Stimulated activated CD8-positive, alpha-beta memory T cell treated with anti-CD3 and anti-CD28 coated beads, Interleukin-15, amount 100 ng/mL, for 24 hours (primary cell): Measurements from ENCODE around the gene MXI1.
A peak's percentile ranks its signal among the peaks of the same experiment; 100 is the strongest.

Source experiments
- DNase-seq: peaks from one replicate; pipeline ENCODE4 v3.0.0-alpha.2; 2020; ENCODE audit warnings: low read depth

The MXI1 gene

DNA sequence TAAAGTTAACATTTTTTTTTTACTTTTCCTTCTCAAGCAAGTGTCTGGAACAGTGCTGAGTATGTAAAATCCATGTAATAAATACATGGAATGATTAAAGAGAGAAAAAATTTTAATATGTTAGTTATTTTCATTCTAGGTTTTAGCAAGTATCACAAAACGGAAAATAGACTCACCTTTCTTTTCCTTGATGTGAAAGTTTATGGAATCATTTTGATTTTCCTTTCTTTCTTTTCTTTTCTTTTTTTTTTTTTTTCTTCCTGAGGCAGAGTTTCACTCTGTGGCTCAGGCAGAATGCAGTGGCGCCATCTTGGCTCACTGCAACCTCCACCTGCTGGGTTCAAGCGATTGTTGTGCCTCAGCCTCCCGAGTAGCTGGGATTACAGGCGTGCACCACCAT lies 69.2 kb downstream of the MXI1 start:
- DNase-seq = no peak

DNA sequence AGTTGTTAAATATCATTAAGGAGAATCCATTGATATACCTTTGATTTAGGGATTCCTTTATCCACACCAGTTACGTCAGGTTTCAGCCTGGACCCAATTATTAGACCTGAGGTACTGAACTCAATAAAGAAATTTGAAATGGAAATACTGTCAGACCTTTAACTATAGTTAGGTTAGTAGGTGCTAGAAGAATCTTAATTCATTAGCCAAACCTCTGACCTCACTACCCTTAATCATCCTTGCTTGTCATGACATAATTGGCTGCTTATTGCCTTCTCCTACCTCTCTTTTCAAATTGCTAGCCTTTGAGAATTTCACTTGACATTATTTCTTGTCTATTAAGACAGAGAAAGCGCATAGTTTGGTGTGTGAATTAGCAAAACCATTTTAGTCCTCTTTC lies 70.2 kb downstream of the MXI1 start:
- DNase-seq = no peak

DNA sequence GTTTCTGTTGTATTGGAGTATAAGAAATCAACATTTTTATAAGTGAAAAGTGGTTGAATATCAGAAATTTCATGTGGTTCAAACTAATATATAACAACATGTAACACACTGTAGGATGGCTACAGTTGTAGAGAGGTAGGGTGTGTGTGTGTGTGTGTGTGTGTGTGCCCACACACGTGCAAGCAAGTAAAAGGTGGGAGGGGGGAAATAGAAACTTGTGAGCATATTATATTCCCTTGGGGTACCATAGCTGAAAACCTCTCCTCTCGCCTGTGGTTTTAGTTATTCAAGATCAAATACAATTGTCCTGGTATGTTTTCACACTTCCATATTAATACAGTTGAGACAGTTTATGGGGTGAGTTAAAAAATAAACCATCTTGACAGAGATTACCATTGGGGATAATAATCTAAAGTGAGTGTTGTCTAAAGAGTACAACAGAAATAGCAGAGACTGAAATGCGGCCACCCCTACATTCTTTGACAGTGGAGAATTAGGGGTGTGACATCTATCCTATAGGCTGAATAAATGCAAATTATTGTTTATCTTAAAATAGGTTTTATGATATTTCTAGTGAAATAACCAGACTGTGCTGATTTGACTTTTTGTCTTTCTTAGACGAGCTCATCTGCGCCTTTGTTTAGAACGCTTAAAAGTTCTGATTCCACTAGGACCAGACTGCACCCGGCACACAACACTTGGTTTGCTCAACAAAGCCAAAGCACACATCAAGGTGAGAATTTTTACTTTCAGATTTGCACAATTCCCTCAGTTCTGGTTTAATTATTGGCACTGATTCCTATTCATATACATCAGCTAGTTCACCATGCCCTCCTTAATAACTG lies 71.4 kb downstream of the MXI1 start:
- no peak for DNase-seq

DNA sequence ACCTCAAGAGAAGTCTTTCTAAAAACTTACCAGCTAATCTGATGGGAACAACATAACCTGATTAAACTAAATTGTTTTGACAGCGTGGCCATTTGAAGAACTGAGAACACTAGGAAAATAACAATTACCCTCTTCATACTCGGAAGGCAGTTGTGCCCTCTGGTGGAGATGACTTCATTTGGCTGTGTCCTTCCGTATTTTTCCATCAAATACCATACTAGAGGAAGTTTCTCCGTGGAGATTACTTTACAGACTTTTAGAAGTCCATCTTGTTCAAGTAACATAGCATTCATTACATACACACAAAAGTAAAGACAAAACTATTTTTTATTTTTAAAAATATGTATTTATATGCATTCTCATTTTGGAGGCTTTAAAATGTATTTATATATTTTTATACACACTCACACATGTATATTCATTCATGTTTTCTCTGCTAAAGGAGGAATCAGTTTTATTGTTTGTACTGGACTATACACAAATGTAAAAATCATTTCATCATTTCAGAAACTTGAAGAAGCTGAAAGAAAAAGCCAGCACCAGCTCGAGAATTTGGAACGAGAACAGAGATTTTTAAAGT lies 72.1 kb downstream of the MXI1 start:
- DNase-seq = no peak

DNA sequence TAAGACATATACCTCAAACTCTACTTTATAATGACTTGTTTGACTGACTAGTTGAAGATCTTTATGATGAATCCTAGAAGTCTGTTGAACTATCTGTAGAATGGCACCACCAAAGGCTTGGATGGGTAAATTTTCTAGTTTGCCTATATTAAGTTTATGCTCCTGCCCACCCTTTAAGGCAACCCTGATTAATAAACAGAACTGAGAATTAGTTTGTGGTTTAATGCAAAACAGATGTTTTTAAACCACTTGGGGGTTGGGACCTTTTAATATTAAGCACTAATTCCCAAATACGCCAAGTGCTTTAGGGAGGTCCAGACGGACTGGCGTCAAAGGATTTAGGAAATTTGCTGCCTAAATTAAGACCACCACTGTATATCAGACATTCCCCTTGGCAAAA lies 76.9 kb downstream of the MXI1 start:
- no peak for DNase-seq

DNA sequence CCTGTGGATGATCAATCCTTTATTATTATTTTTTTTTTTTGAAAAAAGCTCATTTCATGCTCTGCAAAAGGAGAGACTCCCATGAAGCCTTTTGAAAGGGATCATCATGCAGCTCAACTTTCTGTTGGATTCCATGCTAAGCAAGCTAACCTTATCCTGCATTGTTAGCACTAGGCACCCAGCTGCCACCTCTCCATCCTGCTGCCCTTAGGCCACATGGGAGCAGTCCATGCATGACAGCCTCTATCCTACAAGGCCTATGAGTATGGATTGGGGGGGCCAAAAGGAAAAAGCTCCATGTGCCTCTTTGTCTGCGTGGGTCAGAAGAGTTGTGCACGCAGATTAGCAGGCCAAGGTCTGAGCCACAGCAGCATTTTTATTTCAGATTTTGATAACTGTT lies 78.1 kb downstream of the MXI1 start:
- no peak for DNase-seq

DNA sequence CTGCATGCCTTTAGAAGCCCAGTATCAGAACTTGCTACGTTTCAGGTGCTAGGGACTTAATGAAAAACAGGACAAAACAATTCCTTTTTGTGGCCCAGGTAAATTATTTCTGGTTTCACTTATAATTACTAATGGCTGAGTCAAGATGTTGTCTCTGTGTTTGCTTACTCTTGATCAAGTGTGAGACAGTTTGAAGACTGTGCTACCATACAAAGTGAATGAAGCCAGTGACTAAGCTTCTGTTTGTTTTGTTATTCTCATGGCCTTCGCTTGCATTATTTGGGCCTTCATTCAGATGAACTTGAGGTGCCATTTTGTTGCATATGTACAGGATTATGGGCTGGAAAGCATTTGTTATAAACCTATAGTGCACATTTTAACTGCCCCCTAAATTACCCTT lies 79.4 kb downstream of the MXI1 start:
- no peak for DNase-seq

DNA sequence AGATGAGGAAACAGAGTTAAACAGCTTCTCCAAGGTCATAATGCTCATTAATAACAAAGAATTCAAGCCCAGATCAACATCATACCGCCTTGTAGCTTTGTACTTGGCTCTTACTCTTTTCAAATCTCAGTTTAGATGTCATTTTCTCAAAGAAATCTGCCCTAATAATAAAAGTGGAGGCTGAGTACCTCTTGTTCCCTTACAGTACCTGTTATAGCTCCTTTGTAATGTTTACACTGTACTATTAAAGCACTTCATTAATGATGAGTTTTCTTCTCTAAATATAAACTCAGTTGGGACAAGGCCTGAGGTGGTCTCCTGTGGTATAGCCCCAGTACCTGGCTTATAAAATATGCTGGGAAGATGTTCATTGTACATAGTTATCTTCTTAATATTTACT lies 89.6 kb downstream of the MXI1 start:
- no peak for DNase-seq

DNA sequence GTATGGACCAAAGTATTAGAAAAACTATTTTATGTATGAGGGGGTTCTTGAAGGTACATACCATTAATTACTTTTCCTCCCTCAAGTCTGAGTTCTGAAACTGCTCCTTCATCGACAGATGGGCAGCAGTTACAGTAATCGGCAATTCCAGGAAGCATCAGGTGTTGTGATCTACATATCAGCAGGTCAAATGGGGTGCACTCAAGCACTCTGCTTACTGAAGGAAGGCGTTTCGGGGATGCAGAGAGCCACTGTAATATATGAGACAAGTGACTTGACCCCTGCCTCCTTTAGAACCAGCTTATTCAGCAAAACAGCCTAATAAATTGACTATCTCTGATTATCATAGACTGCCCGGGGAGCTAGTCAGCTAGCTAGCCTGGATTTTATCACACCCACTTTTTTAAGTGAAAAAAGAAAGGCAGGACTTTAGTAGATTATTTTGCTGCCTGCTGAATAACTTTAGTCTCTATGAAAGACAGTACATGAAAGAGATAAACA lies 93.1 kb downstream of the MXI1 start:
- no peak for DNase-seq

DNA sequence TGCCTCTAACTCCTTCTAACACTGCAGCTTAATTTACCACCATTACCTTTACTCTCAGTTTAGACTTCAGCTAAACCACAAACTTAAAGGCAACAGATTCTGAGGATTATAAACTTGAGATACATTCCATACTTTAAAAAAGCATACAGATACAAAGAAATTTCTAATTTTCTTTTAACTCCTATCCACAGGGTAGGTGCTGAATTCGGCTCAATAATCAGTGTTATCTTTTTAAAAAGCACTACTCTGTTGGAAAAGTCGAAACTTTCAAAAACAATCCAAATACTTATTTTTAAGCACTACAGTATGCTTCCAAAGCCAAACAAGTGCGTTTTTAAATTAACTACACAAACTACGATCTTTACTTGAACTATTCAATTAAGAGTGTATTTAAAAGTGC lies 96.3 kb downstream of the MXI1 start:
- DNase-seq = no peak

DNA sequence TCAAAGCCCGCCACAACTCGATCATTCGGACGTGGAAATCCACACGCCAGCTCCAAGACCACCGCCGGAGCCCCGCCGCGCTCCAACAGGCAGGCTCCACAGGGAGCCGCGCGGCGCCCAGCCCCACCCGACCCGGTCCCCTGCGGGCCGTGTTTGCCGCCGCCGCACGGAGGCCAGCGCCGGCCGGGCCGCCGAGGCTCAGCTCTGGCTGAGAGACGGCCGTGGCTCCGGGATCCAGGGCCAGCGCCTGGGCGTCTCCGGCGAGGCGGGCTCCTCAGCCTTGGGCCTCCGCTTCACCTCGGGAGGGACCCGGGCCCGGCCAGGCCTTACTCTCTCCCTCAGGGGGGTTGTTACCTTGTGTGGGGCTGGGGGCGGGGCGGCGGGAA lies 97.0 kb downstream of the MXI1 start:
- DNase-seq = no peak

DNA sequence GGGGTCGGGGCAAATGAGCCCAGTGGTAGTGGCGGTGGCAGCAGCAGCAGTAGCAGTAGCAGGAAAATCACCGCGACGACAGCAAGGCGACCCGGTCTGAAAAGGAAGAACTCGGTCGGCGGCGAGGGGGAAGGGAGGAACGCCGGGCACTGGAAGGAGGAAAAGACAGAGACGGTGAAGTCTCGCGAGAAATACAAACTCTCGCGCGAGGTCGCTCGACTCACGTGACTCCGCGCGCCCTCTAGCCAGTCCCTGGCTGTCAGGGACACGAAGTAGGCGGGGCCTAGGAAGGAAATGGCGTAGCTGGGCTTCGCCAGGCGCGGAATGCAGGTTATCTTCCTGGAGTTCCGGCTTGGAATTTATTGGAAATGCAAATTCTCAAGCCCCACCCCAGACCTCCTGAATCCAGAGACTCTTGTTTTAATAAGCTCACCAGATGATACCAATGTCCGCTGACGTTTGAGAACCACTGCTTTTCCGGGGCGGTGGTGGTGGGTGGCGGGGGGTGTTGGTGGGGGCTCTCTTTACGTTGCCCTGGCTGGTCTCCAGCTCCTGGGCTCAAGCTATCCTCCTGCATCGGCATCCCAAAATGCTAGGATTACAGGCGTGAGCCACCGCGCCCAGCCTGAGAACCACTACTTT lies 97.5 kb downstream of the MXI1 start, which contains the start of gene SMNDC1:
Gene SMNDC1, minus strand, starts transcription at position 141 of the 642 bp plus-strand sequence. CDS start 1,333 bp downstream, outside the sequence.
- DNase-seq = peak; percentile 93

DNA sequence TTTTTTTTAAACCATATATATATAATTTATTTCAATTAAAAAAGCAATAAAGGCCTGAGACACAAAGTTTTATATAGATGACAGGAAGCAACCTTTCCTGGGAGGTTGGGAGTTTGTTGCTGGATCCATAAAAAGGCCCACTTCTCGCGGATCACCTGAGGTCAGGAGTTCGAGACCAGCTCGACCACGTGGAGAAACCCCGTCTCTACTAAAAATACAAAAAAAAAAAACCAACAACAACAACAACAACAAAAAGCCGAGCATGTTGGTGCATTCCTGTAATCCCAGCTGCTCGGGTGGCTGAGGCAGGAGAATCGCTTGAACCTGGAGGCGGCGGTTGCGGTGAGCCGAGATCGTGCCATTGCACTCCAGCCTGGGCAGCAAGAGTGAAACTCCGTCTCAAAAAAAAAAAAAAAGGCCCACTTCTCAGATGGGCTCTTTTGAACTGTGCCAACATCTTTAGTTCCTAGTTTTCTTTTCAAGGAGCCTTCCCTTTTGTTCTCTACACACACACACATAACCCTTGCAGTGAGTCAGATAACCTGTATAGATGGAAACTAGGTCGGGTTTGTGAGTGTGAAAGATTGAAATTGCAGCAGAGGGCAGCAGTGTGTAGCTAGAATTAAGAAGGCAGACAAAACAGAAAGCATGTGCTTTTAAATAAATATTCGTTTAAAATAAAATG lies 98.5 kb downstream of the MXI1 start:
- DNase-seq = no peak

DNA sequence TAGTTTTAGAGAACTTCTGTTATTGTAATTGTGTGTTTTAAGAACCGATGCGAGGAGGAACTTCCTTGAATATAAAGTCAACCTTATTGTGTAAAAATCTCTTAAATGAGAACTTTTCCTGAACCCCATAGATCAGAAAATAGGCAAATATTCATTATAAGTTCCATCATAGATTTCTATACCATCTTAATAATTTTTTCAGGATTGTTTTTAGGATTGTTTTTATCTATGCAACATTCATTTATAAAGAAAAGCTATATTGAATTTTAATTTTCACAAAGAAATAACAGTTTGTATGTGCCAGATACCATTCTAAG lies 99.0 kb downstream of the MXI1 start:
- no peak for DNase-seq

DNA sequence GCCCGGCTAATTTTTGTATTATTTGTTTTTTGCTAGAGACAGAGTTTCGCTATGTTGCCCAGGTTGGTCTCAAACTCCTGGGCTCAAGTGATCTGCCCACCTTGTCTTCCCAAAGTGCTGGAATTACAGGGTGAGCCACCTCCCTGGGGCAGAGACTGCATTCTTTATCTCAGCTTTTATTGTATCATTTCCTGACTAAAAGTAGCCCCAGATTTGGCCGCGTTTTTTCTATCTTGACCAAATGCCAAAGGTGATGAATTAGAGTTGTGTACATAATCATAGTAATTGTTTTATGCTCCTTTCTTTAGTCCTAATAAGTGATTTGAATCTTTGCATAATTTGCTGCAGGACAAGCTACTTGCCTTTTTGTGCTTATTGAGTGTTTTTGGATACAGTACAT lies 100.4 kb downstream of the MXI1 start:
- no peak for DNase-seq

DNA sequence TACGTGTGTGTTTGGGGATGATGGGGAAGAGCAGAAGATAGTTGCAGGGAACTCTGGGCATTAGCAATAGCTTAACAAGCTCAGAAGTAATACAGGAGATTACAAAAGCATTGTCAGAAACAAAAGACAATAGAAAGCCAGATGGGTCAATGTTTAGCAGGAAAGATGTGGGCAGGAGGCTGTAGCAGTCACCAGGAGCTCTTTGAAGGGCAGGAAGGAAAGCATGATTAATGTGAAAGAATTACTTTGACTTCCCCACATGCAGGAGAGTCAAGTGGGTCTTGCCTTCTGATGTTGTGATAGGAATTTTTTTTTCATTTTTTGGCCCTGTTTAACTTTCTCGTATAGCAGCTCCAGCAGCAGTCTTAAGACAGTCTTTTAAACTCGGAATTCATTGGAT lies 103.3 kb downstream of the MXI1 start:
- no peak for DNase-seq

DNA sequence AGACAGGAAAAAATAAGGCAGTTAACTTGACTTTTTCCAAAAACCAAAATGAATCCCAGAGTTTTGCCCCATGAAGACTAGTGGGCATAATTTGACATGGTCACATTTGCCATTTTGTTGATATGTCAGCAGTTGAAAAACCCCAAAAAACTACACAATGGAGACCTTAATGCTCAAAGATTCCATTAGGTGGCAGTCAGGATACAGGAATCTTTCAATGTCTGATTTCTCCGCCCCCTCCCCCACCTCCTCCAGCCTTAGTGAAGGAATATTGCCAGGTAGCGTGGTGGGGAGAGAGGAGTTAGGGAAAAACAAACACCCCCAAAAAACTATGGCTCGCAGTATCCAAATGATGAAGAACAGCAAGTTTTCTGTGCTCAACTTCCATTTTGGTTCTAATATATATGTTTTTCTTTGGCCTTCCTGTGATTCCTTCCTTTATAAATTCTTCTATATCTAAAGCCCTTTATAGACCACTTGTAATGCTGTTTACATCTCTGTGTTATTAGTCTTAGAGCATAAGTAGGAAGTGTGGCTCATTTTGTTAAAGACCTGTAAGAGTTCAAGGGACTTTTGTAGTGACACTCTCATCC lies 104.0 kb downstream of the MXI1 start:
- no peak for DNase-seq

DNA sequence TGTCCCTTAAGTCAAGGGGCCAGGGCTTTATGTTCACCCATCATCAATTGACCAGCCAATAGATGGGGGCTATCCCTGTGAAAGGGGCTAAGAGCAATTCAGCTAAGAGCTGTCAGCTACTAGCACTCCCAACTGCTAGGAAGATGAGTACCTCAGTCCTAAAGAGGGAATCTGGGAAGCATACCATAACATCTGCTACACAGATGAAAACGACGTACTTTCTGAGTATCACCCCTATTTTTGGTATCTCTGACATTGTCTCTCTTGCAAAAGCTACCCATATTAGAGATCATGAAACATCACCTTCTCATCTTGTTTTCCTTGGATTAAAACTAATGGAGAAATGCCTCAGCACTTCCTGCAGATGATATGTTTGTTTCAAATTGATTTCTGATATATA lies 104.8 kb downstream of the MXI1 start:
- DNase-seq = no peak

DNA sequence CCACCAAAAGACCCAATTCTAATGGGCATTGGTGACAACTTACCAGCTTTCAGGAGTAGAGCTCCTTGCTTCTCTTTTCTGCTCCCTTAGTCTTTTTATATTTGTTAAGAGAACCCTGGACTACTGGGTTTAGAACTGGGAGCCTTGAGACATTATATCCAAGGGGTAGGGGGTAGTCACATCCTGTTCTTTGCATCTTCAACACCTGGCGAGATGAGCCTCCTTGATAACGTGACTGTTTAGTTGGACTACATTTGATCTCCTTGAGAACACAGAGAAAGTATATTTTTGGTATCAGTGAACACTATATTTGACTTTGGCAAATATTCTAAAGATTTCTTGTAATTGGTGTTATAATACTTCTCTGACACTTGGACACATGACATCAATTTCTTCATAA lies 106.3 kb downstream of the MXI1 start:
- no peak for DNase-seq

DNA sequence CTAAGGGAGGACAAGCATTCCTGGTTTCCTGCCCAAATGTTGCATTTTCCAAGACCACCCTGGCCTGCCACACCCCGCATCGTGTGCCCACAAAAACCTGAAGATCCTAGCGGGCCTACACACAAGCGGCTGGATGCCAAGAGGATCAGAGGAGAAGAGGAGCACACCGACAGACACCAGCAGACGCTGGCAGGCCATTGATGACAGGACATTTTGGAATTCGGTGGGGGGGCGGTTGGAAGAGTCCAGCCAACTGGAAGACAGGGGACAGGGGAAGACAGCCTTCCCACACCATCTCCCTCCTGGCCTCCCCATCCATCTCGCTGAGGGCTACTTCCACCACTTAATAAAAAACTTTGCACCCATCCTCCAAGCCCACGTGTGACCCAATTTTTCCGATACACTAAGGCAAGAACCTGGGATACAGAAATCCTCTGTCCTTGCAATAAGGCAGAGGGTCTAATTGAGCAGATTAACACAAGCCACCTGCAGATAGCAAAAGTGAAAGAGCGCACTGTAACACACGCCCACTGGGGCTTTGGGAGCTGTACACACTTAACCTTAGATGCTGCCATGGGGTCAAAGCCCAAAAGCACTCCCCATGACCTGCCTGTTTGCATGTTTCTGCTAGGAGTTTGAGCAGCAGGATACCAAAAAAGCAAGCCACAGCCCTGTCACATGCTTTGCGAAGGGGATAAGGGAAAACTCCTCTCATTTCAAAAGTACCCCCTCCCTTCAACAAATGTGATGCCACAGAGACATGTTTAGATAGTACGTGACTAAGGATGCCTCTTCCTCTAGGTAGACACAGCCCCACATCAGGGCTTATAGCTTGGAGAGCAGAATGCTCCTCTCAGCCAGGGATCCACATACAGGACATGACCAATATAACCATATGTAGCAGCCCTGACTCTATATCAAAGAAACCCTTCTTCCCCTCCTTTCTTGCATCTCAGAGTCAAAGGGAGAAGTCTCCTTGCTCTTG lies 110.8 kb downstream of the MXI1 start:
- DNase-seq = no peak
